Glomerular endothelial cell (primary cell): ENCODE results near the gene TIGD1. TPM values are rescaled to one million over a fixed set of nuclear protein-coding genes. Genes with fewer than 3 reads are reported as not detected.
"Not testable (repeated sequence)": the region's sequence is repeated elsewhere in the genome, so short reads cannot be mapped to it uniquely, and the experiment has no call there.

Experiments
- DNase-seq: peaks from one replicate; pipeline ENCODE4 v3.0.0-alpha.2; 2011; ENCODE audit warnings: low read depth, low spot score; ENCODE audit errors: extremely low read depth
- total RNA-seq: library from RNA; depleted of rRNA; stranded (reverse); fragments of >200 nt; gene quantifications from 2 replicates; pipeline ENCODE4 v1.2.3, GENCODE V29; 2015

TIGD1 gene
- total RNA-seq, 1 donor from 2014 or later = 2.4 TPM

- no peak for DNase-seq
These were observed 9.8 kb downstream of the TIGD1 start for GRCh38 chr2:232540441-232541041.

- no peak for DNase-seq
These were observed 10.8 kb downstream of the TIGD1 start, which contains the start of gene CHRNG for GRCh38 chr2:232539298-232540231. CHRNG (plus strand) TSS chr2:232539692; CDS start chr2:232539748, 56 bp downstream.

- no peak for DNase-seq
These were observed 11.7 kb downstream of the TIGD1 start for GRCh38 chr2:232538671-232539070.

- no peak for DNase-seq
These were observed 12.9 kb downstream of the TIGD1 start for GRCh38 chr2:232537499-232537898.

GRCh38 chr2:232537079-232537478, 13.3 kb downstream of the TIGD1 start:
- DNase-seq = no peak

- no peak for DNase-seq
These were observed 14.4 kb downstream of the TIGD1 start for GRCh38 chr2:232535761-232536530.

- DNase-seq = no peak
These were observed 15.3 kb downstream of the TIGD1 start for GRCh38 chr2:232534940-232535651.

GRCh38 chr2:232533944-232534710, 16.2 kb downstream of the TIGD1 start:
- DNase-seq = no peak

GRCh38 chr2:232532821-232533220, 17.5 kb downstream of the TIGD1 start:
- DNase-seq = not testable (repeated sequence)

- DNase-seq = no peak
These were observed 17.9 kb downstream of the TIGD1 start for GRCh38 chr2:232532419-232532818.

GRCh38 chr2:232530626-232531260, 19.6 kb downstream of the TIGD1 start:
- no peak for DNase-seq

GRCh38 chr2:232529806-232530547, 20.4 kb downstream of the TIGD1 start:
- DNase-seq = no peak

GRCh38 chr2:232528746-232529460, 21.5 kb downstream of the TIGD1 start:
- DNase-seq = no peak

- no peak for DNase-seq
These were observed 22.4 kb downstream of the TIGD1 start for GRCh38 chr2:232527905-232528470.

- DNase-seq = no peak
These were observed 23.9 kb downstream of the TIGD1 start for GRCh38 chr2:232526372-232526941.

GRCh38 chr2:232525791-232526371, 24.5 kb downstream of the TIGD1 start, which contains the start of gene CHRND:
CHRND (plus strand) TSS chr2:232526160; CDS start chr2:232526216, 56 bp downstream.
- DNase-seq = no peak

- DNase-seq = no peak
These were observed 25.2 kb downstream of the TIGD1 start for GRCh38 chr2:232525199-232525598.
